HepG2 (cell line): ENCODE results near the gene HIVEP2. TPM values are rescaled to one million over a fixed set of nuclear protein-coding genes. Genes with fewer than 3 reads are reported as not detected.
A peak's percentile ranks its signal among the peaks of the same experiment; 100 is the strongest.

ENCODE experiments used
- ETV5 ChIP-seq: IDR thresholded peaks from 2 replicates; pipeline ENCODE4 v1.6.1; 2018; ENCODE audit warnings: missing biosample characterization, missing genetic modification reagents, inconsistent platforms, borderline replicate concordance
- FUBP1 ChIP-seq: sonication (generic); formaldehyde crosslinking; IDR thresholded peaks from 2 replicates; pipeline ENCODE4 v1.5.1; 2020; ENCODE audit warnings: missing genetic modification reagents, mild to moderate bottlenecking, borderline replicate concordance
- RAD21 ChIP-seq: fragments of 450-650 bp; formaldehyde crosslinking; IDR thresholded peaks from 2 replicates; pipeline ENCODE4 v1.5.0; 2020; ENCODE audit warnings: mild to moderate bottlenecking
- TAF1 ChIP-seq: sonication (generic); formaldehyde crosslinking; IDR thresholded peaks from 2 replicates; pipeline ENCODE4 v1.4.0; 2020; ENCODE audit warnings: missing genetic modification reagents
- ZFX ChIP-seq: sonication (generic); formaldehyde crosslinking; IDR thresholded peaks from 2 replicates; pipeline ENCODE4 v1.4.0; 2020; ENCODE audit warnings: mild to moderate bottlenecking, low read depth, missing genetic modification reagents, moderate library complexity
- ZKSCAN5 ChIP-seq: sonication (generic); formaldehyde crosslinking; IDR thresholded peaks from 2 replicates; pipeline ENCODE4 v1.5.1; 2020; ENCODE audit warnings: mild to moderate bottlenecking, missing genetic modification reagents
- ZNF3 ChIP-seq: IDR thresholded peaks from 2 replicates; pipeline ENCODE4 v1.7.0; 2017; ENCODE audit warnings: inconsistent platforms
- ZNF513 ChIP-seq: sonication (generic); formaldehyde crosslinking; conservative IDR thresholded peaks from 2 replicates; pipeline ENCODE4 v1.5.0; 2020; ENCODE audit warnings: missing genetic modification reagents
- ZSCAN12 ChIP-seq: sonication (generic); formaldehyde crosslinking; IDR thresholded peaks from 2 replicates; pipeline ENCODE4 v1.9.0; 2021; ENCODE audit warnings: mild to moderate bottlenecking, missing genetic modification reagents
- polyA plus RNA-seq, 8 experiments: library from polyadenylated mRNA; depleted of rRNA in 3 of 8; stranded (reverse) in 7 of 8; unstranded in 1 of 8; fragments of >200 nt; fragmentation: Illumina TruSeq in 4 of 8; extraction: Trizol in 4 of 8; gene quantifications; 2 replicates each; pipeline versions ENCODE4 v1.2.1 to v1.2.3, GENCODE V29; 2011 to 2016; ENCODE audit warnings: low read depth in 4 of 8, missing spikeins in 1 of 8, mixed read lengths in 1 of 8; ENCODE audit not compliant: insufficient read depth in 1 of 8
- total RNA-seq, 5 experiments: library from RNA; depleted of rRNA; stranded (reverse); fragments of >200 nt; fragmentation: Illumina TruSeq; extraction: Trizol; gene quantifications; 2 replicates each; pipeline ENCODE4 v1.2.3, GENCODE V29; 2016; ENCODE audit warnings: low read depth in 1 of 5
- TF ChIP-seq, protein P1 (sequence below): sonication (generic); formaldehyde crosslinking; conservative IDR thresholded peaks from 2 replicates; pipeline ENCODE4 v1.4.0; 2020; ENCODE audit warnings: missing genetic modification reagents

The HIVEP2 gene
- total and polyA plus RNA-seq, 2 of the 13 experiments (the other 11 are each of a cell fraction or from before 2014, with no cell fraction given): 3.4 to 12.9 TPM

- TF ChIP-seq, protein P1, sequence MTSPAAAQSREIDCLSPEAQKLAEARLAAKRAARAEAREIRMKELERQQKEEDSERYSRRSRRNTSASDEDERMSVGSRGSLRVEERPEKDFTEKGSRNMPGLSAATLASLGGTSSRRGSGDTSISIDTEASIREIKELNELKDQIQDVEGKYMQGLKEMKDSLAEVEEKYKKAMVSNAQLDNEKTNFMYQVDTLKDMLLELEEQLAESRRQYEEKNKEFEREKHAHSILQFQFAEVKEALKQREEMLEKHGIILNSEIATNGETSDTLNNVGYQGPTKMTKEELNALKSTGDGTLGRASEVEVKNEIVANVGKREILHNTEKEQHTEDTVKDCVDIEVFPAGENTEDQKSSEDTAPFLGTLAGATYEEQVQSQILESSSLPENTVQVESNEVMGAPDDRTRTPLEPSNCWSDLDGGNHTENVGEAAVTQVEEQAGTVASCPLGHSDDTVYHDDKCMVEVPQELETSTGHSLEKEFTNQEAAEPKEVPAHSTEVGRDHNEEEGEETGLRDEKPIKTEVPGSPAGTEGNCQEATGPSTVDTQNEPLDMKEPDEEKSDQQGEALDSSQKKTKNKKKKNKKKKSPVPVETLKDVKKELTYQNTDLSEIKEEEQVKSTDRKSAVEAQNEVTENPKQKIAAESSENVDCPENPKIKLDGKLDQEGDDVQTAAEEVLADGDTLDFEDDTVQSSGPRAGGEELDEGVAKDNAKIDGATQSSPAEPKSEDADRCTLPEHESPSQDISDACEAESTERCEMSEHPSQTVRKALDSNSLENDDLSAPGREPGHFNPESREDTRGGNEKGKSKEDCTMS: no peak
- TF ChIP-seq ZNF3 (CRISPR knock-in tag): no peak
- peak; percentile 17; the same call in 1 of the 2 replicates for TF ChIP-seq TAF1 (CRISPR knock-in tag)
- TF ChIP-seq ETV5 (CRISPR knock-in tag): no peak
- TF ChIP-seq ZFX (CRISPR knock-in tag): no peak; the same call in 1 of the 2 replicates
- peak; percentile 6; the same call in 1 of the 2 replicates for TF ChIP-seq RAD21 (CRISPR knock-in tag)
- TF ChIP-seq ZKSCAN5: peak; percentile 49; the same call in 1 of the 2 replicates
- no peak for TF ChIP-seq FUBP1 (CRISPR knock-in tag)
- TF ChIP-seq ZSCAN12 (CRISPR knock-in tag): no peak
- no peak for TF ChIP-seq ZNF513
- TF ChIP-seq, all 625 proteins: peak for 77
Observed at GRCh38 chr6:142945446-142946180, 637 bp upstream of the HIVEP2 start (continued).
